GM19239 (cell line): ENCODE data around the gene HHIP.

ENCODE experiments used
- DNase-seq: peaks from one replicate; pipeline ENCODE4 v3.0.0; 2011; ENCODE audit warnings: low spot score; ENCODE audit not compliant: insufficient read length
- FAIRE-seq: peaks from 2 replicates; lab custom pipeline; 2011; peaks lifted over from hg19 to GRCh38; lab: Jason Lieb, UNC

The HHIP gene, protein sequence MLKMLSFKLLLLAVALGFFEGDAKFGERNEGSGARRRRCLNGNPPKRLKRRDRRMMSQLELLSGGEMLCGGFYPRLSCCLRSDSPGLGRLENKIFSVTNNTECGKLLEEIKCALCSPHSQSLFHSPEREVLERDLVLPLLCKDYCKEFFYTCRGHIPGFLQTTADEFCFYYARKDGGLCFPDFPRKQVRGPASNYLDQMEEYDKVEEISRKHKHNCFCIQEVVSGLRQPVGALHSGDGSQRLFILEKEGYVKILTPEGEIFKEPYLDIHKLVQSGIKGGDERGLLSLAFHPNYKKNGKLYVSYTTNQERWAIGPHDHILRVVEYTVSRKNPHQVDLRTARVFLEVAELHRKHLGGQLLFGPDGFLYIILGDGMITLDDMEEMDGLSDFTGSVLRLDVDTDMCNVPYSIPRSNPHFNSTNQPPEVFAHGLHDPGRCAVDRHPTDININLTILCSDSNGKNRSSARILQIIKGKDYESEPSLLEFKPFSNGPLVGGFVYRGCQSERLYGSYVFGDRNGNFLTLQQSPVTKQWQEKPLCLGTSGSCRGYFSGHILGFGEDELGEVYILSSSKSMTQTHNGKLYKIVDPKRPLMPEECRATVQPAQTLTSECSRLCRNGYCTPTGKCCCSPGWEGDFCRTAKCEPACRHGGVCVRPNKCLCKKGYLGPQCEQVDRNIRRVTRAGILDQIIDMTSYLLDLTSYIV

DNA sequence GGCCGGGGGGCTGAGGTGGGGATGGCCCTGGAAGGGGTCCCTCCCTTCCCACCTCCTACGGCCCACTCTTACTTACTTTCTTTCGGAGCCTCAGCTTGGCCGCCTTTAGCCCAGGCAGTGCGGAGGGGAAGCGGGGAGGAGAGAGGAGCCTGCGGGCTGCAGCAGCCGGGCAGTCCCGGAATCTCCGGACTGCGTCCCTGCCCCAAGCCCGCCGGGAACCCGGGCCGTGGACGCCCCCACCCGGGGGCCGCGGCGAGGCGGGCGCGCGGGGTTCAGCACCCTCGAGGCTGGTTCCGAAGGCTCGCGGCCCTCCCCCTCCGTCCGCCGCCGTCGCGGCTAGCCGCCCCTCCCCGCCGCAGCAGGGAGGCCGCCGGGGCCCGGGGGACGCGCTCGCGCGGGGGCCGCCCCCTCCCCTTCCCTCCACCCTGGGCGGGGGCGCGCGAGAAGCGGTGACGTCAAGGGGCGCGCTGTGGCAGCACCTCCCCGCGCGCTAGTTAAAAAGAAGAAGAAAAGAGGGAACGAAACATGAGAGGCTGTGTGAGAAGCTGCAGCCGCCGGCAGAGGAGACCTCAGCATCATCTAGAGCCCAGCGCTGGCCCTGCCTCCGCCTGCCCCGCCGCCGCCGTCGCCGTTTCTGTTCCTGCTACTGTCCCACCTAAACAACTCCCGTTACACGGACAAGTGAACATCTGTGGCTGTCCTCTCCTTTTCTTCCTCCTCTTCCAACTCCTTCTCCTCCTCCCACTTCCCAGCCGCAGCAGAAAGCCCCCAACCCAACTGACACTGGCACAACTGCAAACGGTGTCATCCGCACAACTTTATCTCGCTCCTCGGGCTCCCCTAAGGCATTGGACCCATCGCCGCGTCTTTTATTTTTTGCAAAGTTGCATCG, at the start of gene HHIP:
Gene HHIP (plus strand): TSS at position 526 of the 892 bp plus-strand sequence. CDS start 520 bp downstream, outside the sequence.
- DNase-seq (no peak), FAIRE-seq (no peak)

DNA sequence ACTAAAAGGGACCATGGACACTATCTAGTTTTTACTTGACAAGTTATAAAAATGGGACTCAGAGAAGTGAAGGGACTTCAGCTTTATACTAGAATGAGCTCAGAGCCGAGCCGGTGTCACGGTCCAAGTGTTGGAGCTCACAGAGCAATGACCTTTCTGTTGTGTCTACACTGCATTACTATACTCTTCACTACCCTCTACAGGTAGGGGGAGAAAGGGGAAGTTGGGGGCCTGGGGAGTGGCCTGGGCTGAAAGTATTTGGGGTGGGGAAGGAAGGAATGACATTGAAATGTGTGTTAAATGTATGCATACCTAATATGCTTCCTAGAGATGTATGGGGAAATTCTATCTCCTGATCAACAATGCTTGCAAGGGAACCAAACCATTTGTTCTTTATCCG, 48.8 kb upstream of the HHIP start:
- DNase-seq (no peak), FAIRE-seq (no peak)

DNA sequence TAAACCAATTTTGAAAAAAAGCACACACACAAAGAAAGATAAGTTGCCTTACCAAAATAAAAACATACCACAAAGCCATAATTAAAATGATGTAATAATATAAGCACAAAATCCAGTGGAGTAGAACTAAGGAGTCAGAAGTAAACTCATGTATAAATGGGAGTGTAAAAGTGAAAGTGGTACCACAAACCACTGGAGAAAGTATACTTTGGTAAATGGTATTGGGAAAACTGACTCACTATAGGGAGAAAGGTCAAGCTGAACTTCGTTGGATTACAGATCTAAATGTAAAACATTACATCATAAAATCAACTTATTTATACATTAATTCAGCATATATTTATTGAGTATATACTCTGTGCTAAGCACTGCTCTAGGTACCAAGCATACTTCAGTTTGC, 46.3 kb upstream of the HHIP start:
- no peak for DNase-seq
- FAIRE-seq = no peak

DNA sequence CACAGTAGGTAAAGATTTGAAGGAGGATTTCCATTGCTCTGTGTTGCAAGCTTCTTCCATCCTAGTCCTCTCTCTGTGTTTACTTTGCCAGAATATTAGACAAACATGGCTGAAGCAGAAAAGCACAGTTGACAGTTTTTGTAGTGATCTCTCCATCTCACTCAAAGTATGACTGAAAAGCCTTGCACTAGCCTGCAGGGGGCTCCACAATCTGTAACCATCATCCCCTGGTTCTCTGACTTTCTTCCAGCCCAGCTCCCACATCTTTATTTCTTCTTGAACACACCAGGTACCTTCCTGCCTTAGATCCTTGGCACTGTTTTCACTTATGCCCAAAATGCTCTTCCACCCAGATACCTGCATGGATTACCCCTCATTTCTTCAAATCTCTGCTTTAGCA, 34.1 kb upstream of the HHIP start:
- FAIRE-seq (no peak), DNase-seq (peak; percentile 17)

DNA sequence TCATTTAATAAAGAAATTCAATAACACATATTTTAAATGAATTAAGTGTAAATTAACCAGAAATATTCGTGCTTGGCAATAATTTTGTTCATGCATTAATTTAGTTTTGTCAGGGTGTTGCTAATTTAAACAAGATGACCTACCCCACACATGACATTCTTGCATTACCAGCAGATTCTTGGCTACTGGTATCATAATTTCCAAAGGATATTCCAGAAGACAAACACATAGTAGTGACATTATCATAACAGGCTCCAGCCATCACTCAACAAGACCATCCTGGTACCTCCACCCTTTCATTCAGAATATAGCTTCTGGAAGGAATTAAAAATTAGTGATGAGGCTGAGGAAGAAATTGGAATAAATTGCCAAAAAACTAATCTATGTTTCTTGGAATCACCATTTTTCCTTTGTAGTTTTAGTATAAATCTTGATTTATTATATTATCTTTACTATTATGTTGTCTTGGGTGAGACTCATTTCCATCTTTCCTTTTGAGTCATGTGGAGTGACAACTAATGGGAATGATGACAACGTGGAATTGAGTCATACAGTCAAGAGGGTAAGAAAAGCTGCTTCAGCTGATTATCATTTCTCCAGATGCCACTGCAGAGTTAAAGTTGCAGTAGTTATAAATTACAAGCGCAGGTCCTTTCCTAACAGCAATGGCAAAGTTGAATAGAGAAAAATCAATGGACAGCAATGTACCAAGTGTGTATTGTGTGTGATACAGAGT, 30.9 kb upstream of the HHIP start:
- FAIRE-seq = no peak
- no peak for DNase-seq

DNA sequence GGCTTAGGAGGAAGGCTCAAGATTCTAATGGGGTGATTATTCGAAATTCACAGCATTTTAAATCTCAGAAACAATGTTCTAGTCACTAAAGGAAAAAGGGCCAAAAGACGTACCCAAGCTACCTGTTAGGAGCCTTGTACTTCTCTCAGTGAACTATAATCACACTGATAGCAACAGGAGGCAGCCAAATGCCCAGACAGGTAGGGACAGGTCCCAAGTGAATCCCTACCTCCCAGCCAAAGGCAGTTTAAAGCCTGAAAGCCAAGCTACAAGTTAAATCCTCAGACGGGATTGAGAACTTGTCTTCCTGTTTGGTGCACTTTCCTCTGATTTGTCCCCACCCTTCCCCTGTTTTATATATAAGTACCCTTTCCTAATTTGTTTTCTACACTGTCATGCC, 24.3 kb upstream of the HHIP start:
- DNase-seq = no peak
- FAIRE-seq = no peak

DNA sequence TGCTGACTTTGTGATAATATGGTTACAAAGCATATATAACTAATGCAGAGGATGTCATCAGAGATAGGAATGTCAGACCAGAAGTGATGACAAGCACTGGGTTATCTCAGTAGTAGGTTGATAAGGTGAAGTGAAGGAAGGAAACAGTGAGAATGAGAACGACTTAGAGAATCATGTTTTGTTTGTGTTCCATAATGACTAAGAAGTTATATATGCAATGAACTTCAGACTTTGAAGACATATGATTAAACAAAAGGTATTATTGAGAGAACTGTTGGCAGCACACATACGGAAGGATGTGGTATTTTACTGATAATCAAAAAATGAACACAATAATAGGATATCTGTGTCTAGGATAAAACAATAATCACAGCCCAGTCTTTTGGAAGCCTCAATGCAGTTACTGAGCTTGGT, 18.3 kb upstream of the HHIP start:
- DNase-seq (no peak), FAIRE-seq (no peak)

DNA sequence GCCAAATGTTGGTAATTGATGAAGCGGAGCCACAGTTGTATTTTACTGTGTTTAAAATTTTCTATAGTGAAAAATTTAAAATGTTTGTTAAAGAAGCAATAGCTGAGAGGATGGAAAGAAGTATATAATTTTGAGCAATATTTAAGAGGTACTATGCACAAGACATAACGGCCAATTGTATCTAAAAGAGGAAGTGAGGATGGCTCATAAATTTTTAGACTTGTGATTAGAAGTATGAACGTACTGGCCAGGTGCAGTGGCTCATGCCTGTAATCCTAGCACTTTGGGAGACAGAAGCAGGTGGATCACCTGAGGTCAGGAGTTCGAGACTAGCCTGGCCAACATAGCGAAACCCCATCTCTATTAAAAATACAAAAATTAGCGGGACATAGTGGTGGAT, 12.7 kb upstream of the HHIP start:
- no peak for FAIRE-seq
- DNase-seq = no peak

DNA sequence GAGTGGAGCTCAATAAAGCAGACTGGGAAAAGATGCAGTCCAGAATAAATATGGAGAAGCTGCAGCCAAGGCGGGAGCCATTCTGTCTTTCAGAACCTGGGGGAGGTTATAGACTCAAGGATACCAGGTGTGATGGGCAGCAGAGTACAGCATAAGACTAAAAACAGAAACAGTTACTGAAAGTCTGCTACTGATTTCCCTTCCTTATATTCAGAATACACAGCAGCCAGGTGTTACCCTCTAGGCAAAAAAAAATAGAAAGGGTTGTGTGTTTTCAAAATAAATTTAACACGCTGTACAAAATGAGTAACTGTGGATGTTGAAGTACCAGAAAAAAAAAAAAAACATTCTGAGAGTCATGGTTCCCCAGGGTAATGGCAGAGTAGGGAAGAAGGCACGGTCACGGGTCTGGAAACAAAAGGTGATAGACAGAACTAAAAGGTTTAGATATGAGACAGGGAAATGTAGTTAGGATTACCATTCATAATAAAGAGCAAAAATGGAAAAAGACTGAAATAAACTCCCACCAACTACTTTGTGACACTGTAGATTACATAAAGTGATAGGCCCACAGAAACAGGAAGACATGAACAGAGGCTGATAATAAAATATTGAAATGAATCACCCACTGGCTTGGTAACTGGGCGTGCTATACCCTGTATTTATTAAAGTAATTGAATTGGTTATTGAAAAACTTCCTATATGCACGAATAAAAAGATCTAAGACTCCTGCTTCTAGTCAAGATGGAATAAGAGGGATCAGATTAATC, 10.8 kb upstream of the HHIP start:
- FAIRE-seq (peak; percentile 85), DNase-seq (no peak)

DNA sequence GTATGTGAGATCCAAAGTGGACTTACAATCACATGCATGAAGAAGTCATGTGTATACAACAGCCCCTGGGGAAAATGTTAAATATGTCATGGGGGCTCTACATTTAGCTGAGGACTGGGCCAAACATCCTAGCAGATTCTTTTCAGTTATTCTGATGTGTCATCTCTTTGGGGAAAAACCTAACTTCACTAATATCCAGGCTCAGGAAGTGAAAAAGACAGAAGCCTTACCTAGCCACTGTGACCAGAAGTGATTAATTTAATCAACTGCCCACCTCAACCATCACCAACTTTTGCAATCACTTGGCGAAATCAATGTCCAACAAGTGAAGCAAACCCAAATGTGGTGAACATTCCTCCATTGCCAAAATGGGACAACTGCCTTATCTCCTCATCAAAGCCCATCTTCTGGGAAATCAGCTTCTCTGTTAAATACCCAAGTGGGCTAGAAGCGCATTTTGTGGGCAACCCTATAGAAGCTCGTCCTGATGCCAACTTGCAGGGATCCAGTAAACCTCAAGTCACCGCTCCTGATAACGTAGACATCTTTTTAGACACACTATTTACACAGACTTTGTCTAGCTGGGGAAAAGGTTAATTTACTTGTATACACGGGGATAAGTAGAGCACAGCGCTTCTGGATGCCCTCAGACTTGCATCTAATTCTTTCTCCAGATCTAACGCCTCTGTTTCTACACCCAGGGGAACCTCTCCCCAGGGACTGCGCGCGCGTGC, 1.4 kb upstream of the HHIP start:
- FAIRE-seq = no peak
- DNase-seq = no peak

DNA sequence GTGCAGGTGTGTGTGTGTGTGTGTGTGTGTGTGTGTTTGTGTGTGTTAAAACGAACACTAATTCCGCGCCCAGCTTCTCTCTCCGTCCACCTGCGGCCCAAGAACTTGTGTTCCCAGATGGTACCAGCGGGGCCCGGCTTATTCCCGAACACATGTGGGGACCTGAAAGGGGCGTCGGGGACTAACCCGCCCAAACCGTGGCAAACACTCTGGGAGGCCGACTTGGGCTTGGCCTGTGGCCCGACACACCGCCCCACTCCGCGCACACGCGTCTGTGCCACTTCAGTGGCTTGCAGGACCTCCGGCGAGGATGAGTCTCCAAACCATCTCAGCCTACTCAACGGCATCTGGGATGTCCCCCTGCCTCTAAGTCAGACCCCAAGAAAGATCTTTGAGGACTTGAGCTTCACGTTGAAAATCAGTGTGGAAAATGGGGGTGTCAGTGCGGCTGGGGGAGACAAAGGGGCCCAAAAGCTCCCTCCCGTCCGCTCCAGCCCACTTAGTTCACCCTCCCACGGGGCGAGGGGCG, 790 bp upstream of the HHIP start:
- FAIRE-seq (no peak), DNase-seq (no peak)

DNA sequence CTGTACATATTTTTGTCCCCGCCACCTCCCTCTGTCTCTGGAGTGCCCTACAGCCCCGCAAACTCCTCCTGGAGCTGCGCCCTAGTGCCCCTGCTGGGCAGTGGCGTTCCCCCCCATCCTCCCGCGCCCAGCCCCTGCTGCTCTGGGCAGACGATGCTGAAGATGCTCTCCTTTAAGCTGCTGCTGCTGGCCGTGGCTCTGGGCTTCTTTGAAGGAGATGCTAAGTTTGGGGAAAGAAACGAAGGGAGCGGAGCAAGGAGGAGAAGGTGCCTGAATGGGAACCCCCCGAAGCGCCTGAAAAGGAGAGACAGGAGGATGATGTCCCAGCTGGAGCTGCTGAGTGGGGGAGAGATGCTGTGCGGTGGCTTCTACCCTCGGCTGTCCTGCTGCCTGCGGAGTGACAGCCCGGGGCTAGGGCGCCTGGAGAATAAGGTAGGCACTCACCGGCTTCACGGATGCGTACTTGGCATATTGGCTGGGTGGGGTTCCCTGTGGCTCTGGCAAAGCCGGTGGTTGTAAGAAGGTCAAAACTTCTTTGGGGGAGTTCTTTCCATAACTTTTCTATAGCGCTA, 653 bp downstream of the HHIP start:
- no peak for DNase-seq
- no peak for FAIRE-seq

DNA sequence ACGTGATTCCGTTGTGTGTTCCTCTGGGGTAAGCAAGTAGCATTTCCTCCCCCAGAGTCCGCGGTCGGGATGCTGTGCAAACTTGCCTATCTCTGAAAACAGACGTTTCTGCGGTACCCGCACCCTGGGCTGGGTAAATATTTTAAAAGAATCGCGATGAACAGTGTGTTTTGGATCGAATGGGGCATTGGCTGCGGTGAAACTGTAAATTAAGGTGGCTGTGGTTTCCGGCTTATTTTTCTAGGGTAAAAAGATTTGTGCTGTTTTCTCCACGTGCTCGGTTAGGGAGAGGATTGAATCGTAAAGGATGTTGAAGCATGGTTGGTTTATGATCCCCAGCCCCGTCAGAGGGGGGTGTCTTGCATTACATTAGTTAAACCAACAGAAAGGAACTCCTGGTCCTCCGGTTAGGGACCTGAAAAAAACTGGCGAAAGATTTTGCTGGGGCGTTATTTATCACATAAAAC, 1.2 kb downstream of the HHIP start:
- no peak for FAIRE-seq
- no peak for DNase-seq

DNA sequence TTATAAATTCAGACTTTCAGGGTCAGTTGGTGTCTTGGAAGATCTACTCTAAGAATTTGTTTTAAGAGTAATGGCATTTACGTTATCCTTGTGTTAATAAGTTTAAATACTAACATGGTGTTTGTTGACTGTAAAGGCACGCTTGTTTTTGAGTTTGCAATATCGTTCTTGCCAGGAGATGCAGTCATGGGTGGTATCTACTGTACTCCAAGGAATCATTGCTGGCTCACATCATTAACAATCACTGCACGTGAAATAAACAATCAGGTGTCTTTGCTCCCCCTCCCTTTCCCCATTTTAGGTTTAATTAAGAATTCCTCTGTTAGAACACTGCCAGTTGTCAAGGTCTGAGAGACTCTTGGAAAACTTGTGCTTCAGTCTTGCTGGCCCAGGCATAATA, 1.6 kb downstream of the HHIP start:
- no peak for FAIRE-seq
- DNase-seq = no peak

DNA sequence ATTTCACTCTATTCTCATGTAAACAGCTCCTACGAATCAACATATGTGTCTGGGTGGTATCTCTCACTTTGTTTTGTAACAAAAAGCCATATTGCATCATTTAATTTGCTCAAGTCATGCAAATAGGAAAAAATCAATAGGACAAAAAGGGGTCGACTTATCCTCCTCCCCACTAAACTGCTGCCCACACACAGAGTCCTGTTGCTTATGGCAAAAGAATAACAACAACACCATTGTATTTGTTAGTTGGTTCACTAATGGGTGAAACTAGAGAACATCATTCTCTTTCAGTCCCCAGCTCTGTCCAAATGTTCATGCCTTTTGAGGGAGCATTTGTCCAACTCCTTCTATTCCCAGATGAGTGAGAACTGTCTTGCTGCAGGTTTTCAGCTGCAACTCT, 2.1 kb downstream of the HHIP start:
- DNase-seq = no peak
- FAIRE-seq = no peak

DNA sequence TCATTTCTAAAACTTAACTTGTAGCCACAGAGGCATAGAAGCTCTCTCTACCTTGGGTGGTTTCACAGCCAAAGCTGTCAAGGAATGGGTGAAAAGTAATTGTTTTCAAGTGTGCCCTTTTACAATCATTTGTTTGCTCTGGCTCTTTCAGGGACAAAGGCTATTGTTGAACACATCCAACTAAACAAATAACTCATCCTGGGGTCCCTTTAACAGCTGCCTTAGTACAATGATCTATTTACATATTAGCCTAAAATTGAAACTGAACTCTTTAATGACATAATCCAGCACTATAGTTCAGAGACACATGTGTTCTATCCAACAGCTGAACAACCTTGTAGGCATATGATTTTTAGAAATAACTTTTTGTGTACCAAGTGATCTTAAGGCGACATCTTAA, 3.7 kb downstream of the HHIP start:
- DNase-seq (no peak), FAIRE-seq (no peak)

DNA sequence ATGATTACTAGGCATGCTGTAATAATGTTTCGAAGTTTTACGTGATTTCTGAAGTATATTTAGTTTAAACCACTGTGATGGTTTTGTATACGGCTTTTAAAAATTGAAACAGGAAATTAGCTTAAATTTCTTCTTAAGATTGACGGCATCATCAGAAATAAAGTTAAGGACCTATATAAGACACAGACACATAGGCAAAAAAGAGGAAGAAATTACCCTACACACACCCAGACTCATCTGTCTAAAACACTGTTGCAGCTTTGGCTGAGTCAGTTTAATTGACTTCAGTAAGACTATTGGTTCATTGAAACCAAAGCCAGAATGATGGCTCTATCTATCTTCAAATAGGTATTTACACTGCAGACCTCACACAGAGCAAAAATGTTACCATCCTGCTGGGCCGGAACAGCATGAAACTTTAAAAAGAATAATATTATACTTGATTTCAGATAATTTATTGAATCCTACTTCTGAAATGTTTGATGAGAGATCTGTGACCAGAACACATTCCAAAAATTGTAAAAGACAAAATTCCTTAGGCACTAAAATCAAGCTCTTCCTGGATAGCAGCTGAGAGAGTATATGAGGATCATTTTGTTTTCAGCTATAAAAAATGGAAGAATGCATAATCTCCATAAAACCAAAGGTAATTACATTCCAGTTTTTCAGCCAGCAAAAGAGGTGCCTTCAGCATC, 4.5 kb downstream of the HHIP start:
- FAIRE-seq (no peak), DNase-seq (no peak)
